NT2/D1 (cell line): ENCODE measurements around the gene IL4R.

Experiments used
- DNase-seq: peaks from one replicate; pipeline ENCODE4 v3.0.0-alpha.2; 2011; ENCODE audit warnings: low read depth, low spot score
- H3K27me3 ChIP-seq: 2 replicates; pipeline ENCODE4 v1.6.0; 2011; ENCODE audit warnings: mild to moderate bottlenecking; ENCODE audit not compliant: insufficient read length, insufficient read depth
- H3K36me3 ChIP-seq: 2 replicates; pipeline ENCODE4 v1.6.1; 2011; ENCODE audit warnings: mild to moderate bottlenecking, low read length, mixed read lengths; ENCODE audit not compliant: insufficient read depth, insufficient read length
- H3K4me1 ChIP-seq: 2 replicates; pipeline ENCODE4 v1.5.1; 2011; ENCODE audit not compliant: insufficient read depth, insufficient read length
- H3K4me3 ChIP-seq: 2 replicates; pipeline ENCODE4 v1.5.1; 2011; ENCODE audit warnings: low read depth; ENCODE audit not compliant: insufficient read length
- H3K9ac ChIP-seq: 2 replicates; pipeline ENCODE4 v1.6.0; 2011; ENCODE audit warnings: low read depth; ENCODE audit not compliant: insufficient read length
- H3K9me3 ChIP-seq: 2 replicates; pipeline ENCODE4 v1.5.1; 2011; ENCODE audit warnings: mild to moderate bottlenecking, low read length; ENCODE audit not compliant: insufficient read depth
- SUZ12 ChIP-seq: IDR thresholded peaks from 2 replicates; pipeline ENCODE4 v1.6.1; 2011; ENCODE audit not compliant: insufficient read length, insufficient read depth; ENCODE audit errors: extremely low read depth
- YY1 ChIP-seq: IDR thresholded peaks from 2 replicates; pipeline ENCODE4 v1.6.1; 2011; ENCODE audit not compliant: insufficient read length, insufficient read depth
- ZNF274 ChIP-seq: IDR thresholded peaks from 2 replicates; pipeline ENCODE4 v1.6.1; 2011; ENCODE audit warnings: mild to moderate bottlenecking, low read depth, low read length

The IL4R gene

DNA sequence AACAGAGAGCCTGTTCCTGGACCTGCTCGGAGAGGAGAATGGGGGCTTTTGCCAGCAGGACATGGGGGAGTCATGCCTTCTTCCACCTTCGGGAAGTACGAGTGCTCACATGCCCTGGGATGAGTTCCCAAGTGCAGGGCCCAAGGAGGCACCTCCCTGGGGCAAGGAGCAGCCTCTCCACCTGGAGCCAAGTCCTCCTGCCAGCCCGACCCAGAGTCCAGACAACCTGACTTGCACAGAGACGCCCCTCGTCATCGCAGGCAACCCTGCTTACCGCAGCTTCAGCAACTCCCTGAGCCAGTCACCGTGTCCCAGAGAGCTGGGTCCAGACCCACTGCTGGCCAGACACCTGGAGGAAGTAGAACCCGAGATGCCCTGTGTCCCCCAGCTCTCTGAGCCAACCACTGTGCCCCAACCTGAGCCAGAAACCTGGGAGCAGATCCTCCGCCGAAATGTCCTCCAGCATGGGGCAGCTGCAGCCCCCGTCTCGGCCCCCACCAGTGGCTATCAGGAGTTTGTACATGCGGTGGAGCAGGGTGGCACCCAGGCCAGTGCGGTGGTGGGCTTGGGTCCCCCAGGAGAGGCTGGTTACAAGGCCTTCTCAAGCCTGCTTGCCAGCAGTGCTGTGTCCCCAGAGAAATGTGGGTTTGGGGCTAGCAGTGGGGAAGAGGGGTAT is 48.9 kb downstream of the IL4R start:
- no peak overlapping the region for H3K4me3 ChIP-seq
- H3K9me3 ChIP-seq, result peaks cover 8% of the 10 kb centered on the region; the same call in 1 of the 2 replicates
- H3K9ac ChIP-seq, result no peak overlapping the region
- DNase-seq, result no peak
- H3K4me1 ChIP-seq, result no peaks in the 10 kb centered on the region
- H3K27me3 ChIP-seq, result no peaks in the 10 kb centered on the region
- no peak for TF ChIP-seq YY1
- TF ChIP-seq SUZ12, result no peak
- no peak for TF ChIP-seq ZNF274
- peaks cover 53% of the 10 kb centered on the region for H3K36me3 ChIP-seq

DNA sequence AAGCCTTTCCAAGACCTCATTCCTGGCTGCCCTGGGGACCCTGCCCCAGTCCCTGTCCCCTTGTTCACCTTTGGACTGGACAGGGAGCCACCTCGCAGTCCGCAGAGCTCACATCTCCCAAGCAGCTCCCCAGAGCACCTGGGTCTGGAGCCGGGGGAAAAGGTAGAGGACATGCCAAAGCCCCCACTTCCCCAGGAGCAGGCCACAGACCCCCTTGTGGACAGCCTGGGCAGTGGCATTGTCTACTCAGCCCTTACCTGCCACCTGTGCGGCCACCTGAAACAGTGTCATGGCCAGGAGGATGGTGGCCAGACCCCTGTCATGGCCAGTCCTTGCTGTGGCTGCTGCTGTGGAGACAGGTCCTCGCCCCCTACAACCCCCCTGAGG is 49.5 kb downstream of the IL4R start:
- Histone ChIP-seq H3K9me3 (peaks cover 8% of the 10 kb centered on the region; the same call in 1 of the 2 replicates), H3K4me3 (no peak overlapping the region), H3K36me3 (peaks cover 53% of the 10 kb centered on the region), H3K9ac (no peak overlapping the region), H3K27me3 (no peaks in the 10 kb centered on the region), H3K4me1 (no peaks in the 10 kb centered on the region)
- no peak for DNase-seq
- no peak for TF ChIP-seq YY1
- TF ChIP-seq ZNF274, result no peak
- TF ChIP-seq SUZ12, result no peak

- Histone ChIP-seq H3K36me3 (peaks cover 48% of the 10 kb centered on the region), H3K9me3 (peaks cover 8% of the 10 kb centered on the region; the same call in 1 of the 2 replicates), H3K9ac (no peak overlapping the region), H3K4me1 (no peaks in the 10 kb centered on the region), H3K27me3 (no peaks in the 10 kb centered on the region), H3K4me3 (no peak overlapping the region)
- TF ChIP-seq SUZ12, result no peak
- no peak for TF ChIP-seq YY1
- TF ChIP-seq ZNF274, result no peak
- DNase-seq, result no peak
Measured at GRCh38 chr16:27363797-27364196, 50.0 kb downstream of the IL4R start.

DNA sequence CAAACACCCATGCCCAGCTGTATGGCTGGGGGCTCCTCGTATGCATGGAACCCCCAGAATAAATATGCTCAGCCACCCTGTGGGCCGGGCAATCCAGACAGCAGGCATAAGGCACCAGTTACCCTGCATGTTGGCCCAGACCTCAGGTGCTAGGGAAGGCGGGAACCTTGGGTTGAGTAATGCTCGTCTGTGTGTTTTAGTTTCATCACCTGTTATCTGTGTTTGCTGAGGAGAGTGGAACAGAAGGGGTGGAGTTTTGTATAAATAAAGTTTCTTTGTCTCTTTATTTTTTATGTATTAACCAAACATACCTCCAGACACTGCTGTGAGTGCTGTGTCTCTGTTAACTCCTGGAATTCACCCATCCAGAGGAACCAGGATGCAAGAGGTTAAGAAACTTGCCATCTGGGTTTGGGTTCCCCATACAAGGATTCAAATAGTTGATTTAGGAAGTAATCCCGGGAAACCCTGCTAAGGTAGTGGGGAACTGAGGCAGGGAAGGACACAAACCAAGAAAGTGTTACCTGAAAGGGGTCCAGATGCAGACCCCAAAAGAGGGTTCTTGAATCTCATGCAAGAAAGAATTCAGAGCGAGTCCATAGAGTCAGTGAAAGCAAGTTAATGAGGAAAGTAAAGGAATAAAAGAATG is 50.8 kb downstream of the IL4R start:
- peaks cover 40% of the 10 kb centered on the region for H3K36me3 ChIP-seq
- H3K27me3 ChIP-seq, result no peaks in the 10 kb centered on the region
- H3K4me1 ChIP-seq, result no peaks in the 10 kb centered on the region
- no peak overlapping the region for H3K9ac ChIP-seq
- no peak overlapping the region for H3K4me3 ChIP-seq
- no peak for DNase-seq
- H3K9me3 ChIP-seq, result peaks cover under 1% of the 10 kb centered on the region; the same call in 1 of the 2 replicates
- TF ChIP-seq ZNF274, result no peak
- no peak for TF ChIP-seq YY1
- no peak for TF ChIP-seq SUZ12

GRCh38 chr16:27365142-27366089 is 51.6 kb downstream of the IL4R start:
- Histone ChIP-seq H3K9me3 (no peaks in the 10 kb centered on the region), H3K27me3 (no peaks in the 10 kb centered on the region), H3K36me3 (peaks cover 35% of the 10 kb centered on the region), H3K4me3 (no peak overlapping the region), H3K4me1 (no peaks in the 10 kb centered on the region), H3K9ac (no peak overlapping the region)
- no peak for DNase-seq
- TF ChIP-seq YY1 (no peak), SUZ12 (no peak), ZNF274 (no peak)

GRCh38 chr16:27366687-27367460 is 53.1 kb downstream of the IL4R start:
- Histone ChIP-seq H3K4me1 (no peaks in the 10 kb centered on the region), H3K9me3 (no peaks in the 10 kb centered on the region), H3K4me3 (no peak overlapping the region), H3K9ac (no peak overlapping the region), H3K36me3 (peaks cover 22% of the 10 kb centered on the region), H3K27me3 (no peaks in the 10 kb centered on the region)
- no peak for DNase-seq
- TF ChIP-seq SUZ12, result no peak
- TF ChIP-seq YY1, result no peak
- TF ChIP-seq ZNF274, result no peak
